ENCODE measurements around the gene SNX20. TPM values are rescaled to one million over a fixed set of nuclear protein-coding genes. Genes with fewer than 3 reads are reported as not detected.
A peak's percentile ranks its signal among the peaks of the same experiment; 100 is the strongest.

SNX20 gene
- total RNA-seq, 1 experiment from 2014 or later: not detected

DNA sequence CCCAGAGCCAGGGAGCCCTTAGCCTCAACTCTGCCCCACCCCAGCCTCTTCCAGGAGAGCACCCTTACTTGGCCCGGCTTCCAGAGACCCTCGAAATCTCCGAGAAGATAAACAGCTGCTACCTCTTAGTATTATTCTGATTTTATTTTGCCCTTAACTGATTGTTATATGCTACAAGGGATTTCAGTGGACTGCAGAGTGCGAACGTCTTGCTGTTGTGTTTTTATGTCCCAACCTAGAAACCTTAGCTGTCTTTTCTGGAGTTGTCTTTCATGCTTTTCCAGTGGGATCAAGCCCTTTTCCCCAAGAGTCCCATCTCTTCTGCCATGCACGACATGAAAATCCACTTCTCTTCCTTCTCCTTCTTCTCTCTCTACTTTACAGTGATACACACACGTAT is 47.0 kb downstream of the SNX20 start:
- Histone ChIP-seq H2BK15ac (ENCODE audit: low read depth, low read length) (no peak overlapping the region), H3K4me1 (ENCODE audit: insufficient read depth, low read length) (no peaks in the 10 kb centered on the region), H3K9ac (ENCODE audit: extremely low read depth, insufficient read length, low read length) (no peak overlapping the region), H3K4ac (ENCODE audit: low read depth, low read length) (no peak overlapping the region), H3K9me3 (ENCODE audit: control insufficient read depth, low read depth, low read length) (no peaks in the 10 kb centered on the region), H3T11ph (ENCODE audit: low read length) (no peak overlapping the region), H2BK20ac (ENCODE audit: low read depth, low read length, poor library complexity, severe bottlenecking) (no peak overlapping the region), H4K91ac (ENCODE audit: insufficient read length, low read depth, low read length) (no peak overlapping the region), H3K4me2 (ENCODE audit: insufficient read depth, insufficient read length, low read length) (no peak overlapping the region), H4K8ac (replicated peaks; ENCODE audit: insufficient read length, low read depth, low read length) (no peak overlapping the region), H3K27me3 (ENCODE audit: insufficient read depth, low read length) (no peaks in the 10 kb centered on the region), H2BK5ac (ENCODE audit: insufficient read length, low read length) (no peak overlapping the region), H4K5ac (ENCODE audit: insufficient read length, low read depth, low read length) (no peak overlapping the region), H3K27ac (ENCODE audit: insufficient read length, low read depth, low read length) (no peak overlapping the region), H3K18ac (ENCODE audit: insufficient read length, low read depth, low read length) (no peak overlapping the region), H3K14ac (ENCODE audit: insufficient read depth, low read length) (no peak overlapping the region), H3K23me2 (ENCODE audit: insufficient read length, low read depth, low read length, poor library complexity, severe bottlenecking) (no peaks in the 10 kb centered on the region), H3K56ac (ENCODE audit: insufficient read length, low read depth, low read length) (no peak overlapping the region), H2AK5ac (ENCODE audit: insufficient read length, low read length) (no peak overlapping the region), H2AFZ (ENCODE audit: low read length) (no peak overlapping the region), H3K79me1 (ENCODE audit: insufficient read depth, low read depth, low read length, poor library complexity, severe bottlenecking) (no peaks in the 10 kb centered on the region), H4K20me1 (ENCODE audit: control insufficient read depth, insufficient read depth, insufficient read length) (no peaks in the 10 kb centered on the region), H2BK12ac (ENCODE audit: insufficient read length, low read depth, low read length) (no peak overlapping the region), H3K23ac (ENCODE audit: insufficient read length, low read depth, low read length) (no peak overlapping the region), H2BK120ac (ENCODE audit: low read depth, low read length, poor library complexity, severe bottlenecking) (no peak overlapping the region), H3K79me2 (ENCODE audit: insufficient read depth, low read length) (no peaks in the 10 kb centered on the region)
- Mint-ChIP-seq H3K4me1 (peaks cover 0 to 5% of the 10 kb centered on the region in 2 experiments; a peak in 1 of 4 replicates), H3K9me3 (no peaks in the 10 kb centered on the region), H3K36me3 (ENCODE audit: insufficient read depth in 1 of 3, low read depth in 3 of 3) (no peaks in the 10 kb centered on the region), H3K4me3 (no peak overlapping the region), H3K27ac (peak overlapping the region in 1 of 3 experiments; percentile 59; a peak in 1 of 7 replicates), H3K27me3 (ENCODE audit: low read depth) (peaks cover 2% of the 10 kb centered on the region)
- TF ChIP-seq, protein P1, sequence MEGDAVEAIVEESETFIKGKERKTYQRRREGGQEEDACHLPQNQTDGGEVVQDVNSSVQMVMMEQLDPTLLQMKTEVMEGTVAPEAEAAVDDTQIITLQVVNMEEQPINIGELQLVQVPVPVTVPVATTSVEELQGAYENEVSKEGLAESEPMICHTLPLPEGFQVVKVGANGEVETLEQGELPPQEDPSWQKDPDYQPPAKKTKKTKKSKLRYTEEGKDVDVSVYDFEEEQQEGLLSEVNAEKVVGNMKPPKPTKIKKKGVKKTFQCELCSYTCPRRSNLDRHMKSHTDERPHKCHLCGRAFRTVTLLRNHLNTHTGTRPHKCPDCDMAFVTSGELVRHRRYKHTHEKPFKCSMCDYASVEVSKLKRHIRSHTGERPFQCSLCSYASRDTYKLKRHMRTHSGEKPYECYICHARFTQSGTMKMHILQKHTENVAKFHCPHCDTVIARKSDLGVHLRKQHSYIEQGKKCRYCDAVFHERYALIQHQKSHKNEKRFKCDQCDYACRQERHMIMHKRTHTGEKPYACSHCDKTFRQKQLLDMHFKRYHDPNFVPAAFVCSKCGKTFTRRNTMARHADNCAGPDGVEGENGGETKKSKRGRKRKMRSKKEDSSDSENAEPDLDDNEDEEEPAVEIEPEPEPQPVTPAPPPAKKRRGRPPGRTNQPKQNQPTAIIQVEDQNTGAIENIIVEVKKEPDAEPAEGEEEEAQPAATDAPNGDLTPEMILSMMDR (conservative IDR thresholded peaks at IDR 0.05): no peak
- WGBS (ENCODE audit: extremely low coverage, insufficient read length, low lambda C conversion rate): no CpG with 5 or more reads among the region's 7 CpGs
- no peak for DNase-seq

Measured in H9 (cell line).